A673 (cell line): ENCODE data around the gene NPY4R. TPM values are rescaled to one million over a fixed set of nuclear protein-coding genes. Genes with fewer than 3 reads are reported as not detected.
"Not testable (repeated sequence)": the region's sequence is repeated elsewhere in the genome, so short reads cannot be mapped to it uniquely, and the experiment has no call there.

ENCODE experiments used
- BruUV-seq: library from RNA; stranded (reverse); fragments of 400-500 nt; replicated peaks from 2 replicates; lab custom pipeline; 2021; lab: Mats Ljungman, UMichigan
- CTCF ChIA-PET: fragments of 300-600 bp; sonication (Branson Sonifier 250); formaldehyde crosslinking; loops from one replicate; lab custom pipeline; 2022; ENCODE audit warnings: antibody characterized with exemption; lab: Charles Lee
- POLR2A ChIA-PET: fragments of 300-600 bp; sonication (Branson Sonifier 250); formaldehyde crosslinking; loops from one replicate; lab custom pipeline; 2022; ENCODE audit warnings: antibody characterized with exemption; ENCODE audit not compliant: low non-redundant PET; lab: Charles Lee
- DNase-seq: peaks from one replicate; pipeline ENCODE4 v3.0.0-alpha.2; 2015; ENCODE audit warnings: low spot score
- H3K27ac ChIP-seq: fragments of 200-600 bp; sonication (generic); 2 replicates; pipeline ENCODE4 v1.5.1; 2016; ENCODE audit warnings: mixed run types, low read depth, mild to moderate bottlenecking, mixed read lengths, antibody characterized with exemption, low read length; ENCODE audit not compliant: poor library complexity, severe bottlenecking
- H3K27me3 ChIP-seq: fragments of 200-600 bp; sonication (generic); replicated peaks from 2 replicates; pipeline ENCODE4 v1.6.1; 2017; ENCODE audit warnings: mixed run types, low read depth, mild to moderate bottlenecking, mixed read lengths, antibody characterized with exemption, low read length; ENCODE audit not compliant: insufficient read depth, poor library complexity
- H3K36me3 ChIP-seq: fragments of 200-600 bp; sonication (generic); 2 replicates; pipeline ENCODE4 v1.6.1; 2016; ENCODE audit warnings: mixed run types, mild to moderate bottlenecking, mixed read lengths, antibody characterized with exemption, low read length; ENCODE audit not compliant: insufficient read depth, poor library complexity, severe bottlenecking
- H3K4me1 ChIP-seq: fragments of 200-600 bp; sonication (generic); 2 replicates; pipeline ENCODE4 v1.6.1; 2017; ENCODE audit warnings: mixed run types, mild to moderate bottlenecking, mixed read lengths, antibody characterized with exemption, low read length; ENCODE audit not compliant: insufficient read depth, poor library complexity, severe bottlenecking
- H3K4me3 ChIP-seq: fragments of 200-600 bp; sonication (generic); 2 replicates; pipeline ENCODE4 v1.5.1; 2016; ENCODE audit warnings: low read depth, mixed run types, mild to moderate bottlenecking, mixed read lengths, low read length; ENCODE audit not compliant: poor library complexity, severe bottlenecking
- H3K9me3 ChIP-seq: fragments of 200-600 bp; sonication (generic); 2 replicates; pipeline ENCODE4 v1.6.1; 2016; ENCODE audit warnings: mixed run types, low read depth, mild to moderate bottlenecking, mixed read lengths, antibody characterized with exemption, low read length; ENCODE audit not compliant: poor library complexity, severe bottlenecking
- intact Hi-C: fragments of 100-400 bp; cut with micrococcal nuclease; formaldehyde crosslinking; loops from one replicate; pipeline ENCODE4 v1.10.0; 2022; ENCODE audit not compliant: unreplicated experiment
- total RNA-seq: library from RNA; stranded (reverse); gene quantifications from 2 replicates; pipeline ENCODE4 v1.2.3, GENCODE V29; 2021

The NPY4R gene
- total RNA-seq, 1 experiment from 2014 or later: not detected

- CTCF ChIA-PET, H3K27me3 ChIP-seq, H3K9me3 ChIP-seq, H3K4me3 ChIP-seq, H3K27ac ChIP-seq, H3K36me3 ChIP-seq, H3K4me1 ChIP-seq, POLR2A ChIA-PET, DNase-seq, BruUV-seq, intact Hi-C loops: not testable (repeated sequence)
Observed at GRCh38 chr10:46512725-46513124, 47.0 kb upstream of the NPY4R start.

DNA sequence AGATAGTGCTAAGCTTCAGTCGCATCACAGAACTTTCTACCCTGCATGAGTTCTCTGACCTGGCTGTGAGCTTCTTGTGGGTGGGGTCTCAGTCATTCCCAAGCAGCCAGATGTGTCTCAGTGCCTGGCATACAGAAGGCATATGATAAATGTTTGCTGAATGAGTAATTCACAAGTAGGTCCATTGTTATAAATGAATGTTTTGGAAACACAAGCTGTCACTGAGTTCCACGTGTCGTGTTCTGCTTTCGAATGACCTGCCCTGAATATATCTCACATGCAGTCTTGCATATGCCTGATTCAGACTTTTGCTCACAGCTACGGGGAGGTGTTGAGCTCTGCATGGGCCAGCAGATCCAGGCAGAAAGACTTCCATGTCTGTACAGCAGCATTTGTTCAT lies 46.2 kb upstream of the NPY4R start:
- BruUV-seq, CTCF ChIA-PET, POLR2A ChIA-PET, H3K27ac ChIP-seq, H3K36me3 ChIP-seq, H3K4me1 ChIP-seq, H3K4me3 ChIP-seq, H3K27me3 ChIP-seq, H3K9me3 ChIP-seq, intact Hi-C loops, DNase-seq: not testable (repeated sequence)

DNA sequence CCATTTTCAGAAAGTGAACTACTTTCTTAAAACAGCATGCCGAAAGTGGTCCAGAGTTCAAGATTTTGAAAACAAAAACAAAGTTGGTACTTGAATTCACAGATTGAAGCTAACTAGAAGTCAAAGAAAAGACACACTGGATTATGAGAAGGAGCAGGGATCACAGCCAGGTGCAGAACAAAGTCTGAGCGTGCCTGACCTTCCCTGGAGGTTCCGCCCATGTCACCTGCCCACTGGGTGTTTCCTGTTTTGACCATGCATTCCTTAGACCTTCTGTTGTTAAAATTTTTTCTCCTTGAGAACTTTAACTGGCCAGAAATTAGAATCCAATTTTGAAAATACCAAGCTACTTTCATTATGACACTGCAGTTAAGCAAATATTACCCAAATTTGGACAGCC lies 34.2 kb upstream of the NPY4R start:
- POLR2A ChIA-PET, H3K27me3 ChIP-seq, BruUV-seq, CTCF ChIA-PET, H3K4me3 ChIP-seq, H3K4me1 ChIP-seq, H3K9me3 ChIP-seq, H3K27ac ChIP-seq, H3K36me3 ChIP-seq, intact Hi-C loops, DNase-seq: not testable (repeated sequence)

DNA sequence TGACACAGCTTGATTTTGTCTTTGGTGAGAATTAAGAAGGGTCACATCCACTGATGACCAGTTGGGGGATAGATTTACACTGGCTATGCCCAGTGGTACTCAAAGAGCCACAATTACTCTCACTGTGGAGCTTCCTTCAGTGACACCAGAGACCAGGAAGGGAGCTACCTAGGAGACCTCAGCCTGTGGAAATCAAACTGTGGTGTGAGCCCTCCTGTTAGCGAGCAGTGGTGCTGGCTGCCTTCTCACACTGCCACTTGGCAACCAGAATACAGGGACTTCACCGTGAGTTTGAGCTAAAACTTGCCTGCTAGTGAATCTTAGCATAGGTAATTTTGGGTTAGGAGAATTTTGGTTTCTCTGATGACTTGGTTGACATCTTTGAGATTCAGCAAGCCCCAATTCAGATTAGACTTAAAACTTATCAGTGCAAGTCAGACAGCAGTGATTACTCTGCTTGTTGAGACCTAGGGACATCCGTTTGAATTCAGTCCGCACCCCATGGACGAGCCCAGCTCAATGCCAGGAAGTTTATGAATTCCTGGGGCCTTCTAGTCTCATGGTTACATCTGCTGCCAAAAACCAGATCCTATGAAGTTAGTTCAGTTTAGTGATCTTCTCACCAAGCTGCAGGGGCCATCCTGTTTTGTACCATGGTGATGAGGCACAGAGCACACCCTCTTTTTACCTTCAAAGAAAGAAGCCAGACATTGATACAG lies 33.4 kb upstream of the NPY4R start:
- H3K27me3 ChIP-seq, intact Hi-C loops, H3K4me3 ChIP-seq, H3K4me1 ChIP-seq, H3K27ac ChIP-seq, H3K36me3 ChIP-seq, CTCF ChIA-PET, H3K9me3 ChIP-seq, DNase-seq, POLR2A ChIA-PET, BruUV-seq: not testable (repeated sequence)

DNA sequence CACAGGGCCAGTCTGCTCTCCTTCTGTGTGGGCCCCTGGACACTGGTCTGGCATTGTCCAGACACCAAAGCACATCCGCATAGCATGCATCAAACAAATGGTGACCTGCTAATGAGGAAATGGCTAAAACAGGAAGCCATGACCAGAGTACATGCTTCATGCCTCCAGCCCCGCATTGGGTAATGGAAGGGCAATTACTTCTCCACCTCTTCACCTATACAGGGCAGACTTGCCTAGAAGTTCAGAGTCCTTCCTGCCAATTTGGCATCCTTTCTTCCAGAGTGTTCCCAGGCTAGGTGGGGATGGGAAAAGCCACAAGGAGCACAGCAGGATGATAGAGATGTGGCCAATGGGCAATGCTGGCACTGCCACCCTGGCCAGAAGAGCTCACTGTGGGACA lies 32.1 kb upstream of the NPY4R start:
- intact Hi-C loops, H3K27ac ChIP-seq, H3K27me3 ChIP-seq, BruUV-seq, H3K4me3 ChIP-seq, H3K9me3 ChIP-seq, CTCF ChIA-PET, POLR2A ChIA-PET, DNase-seq, H3K4me1 ChIP-seq, H3K36me3 ChIP-seq: not testable (repeated sequence)

GRCh38 chr10:46497401-46497800 lies 31.6 kb upstream of the NPY4R start:
- intact Hi-C loops, H3K9me3 ChIP-seq, H3K27ac ChIP-seq, H3K27me3 ChIP-seq, H3K4me1 ChIP-seq, DNase-seq, H3K36me3 ChIP-seq, H3K4me3 ChIP-seq, POLR2A ChIA-PET, BruUV-seq, CTCF ChIA-PET: not testable (repeated sequence)

DNA sequence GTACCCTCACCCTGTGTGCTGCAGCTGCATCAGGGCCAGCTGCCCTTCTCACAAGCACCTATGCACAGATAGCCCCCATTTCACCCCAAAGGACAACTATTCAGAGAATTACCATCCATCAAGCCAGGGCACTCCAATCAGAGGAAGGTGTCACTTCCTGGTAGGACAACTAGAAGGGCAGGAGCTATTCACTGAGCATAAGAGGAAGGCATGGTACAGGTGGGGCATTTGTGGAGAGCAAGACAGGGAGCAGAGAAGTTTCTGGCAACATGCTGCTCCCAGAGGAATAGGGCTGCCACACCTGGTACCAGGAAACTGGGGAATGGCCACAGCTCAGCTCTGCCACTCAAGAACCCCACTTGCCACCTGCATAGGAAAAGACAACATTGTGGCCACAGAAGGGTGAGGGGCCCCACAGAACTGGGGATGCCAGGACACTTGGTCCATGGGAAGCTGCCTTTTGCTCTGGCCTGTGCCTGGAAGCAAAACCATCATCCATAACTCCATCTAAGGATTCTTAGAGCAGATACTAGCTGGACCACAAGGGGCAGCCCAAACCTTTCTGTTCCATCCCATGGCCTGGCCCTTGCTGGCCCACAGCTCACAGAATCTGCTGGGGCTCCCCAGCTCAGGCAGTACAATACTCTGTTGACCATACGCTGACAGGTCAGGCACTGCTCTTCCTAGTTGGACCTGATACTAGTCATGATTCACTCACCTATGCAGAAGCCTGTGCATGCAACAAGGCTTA lies 25.8 kb upstream of the NPY4R start:
- H3K27ac ChIP-seq, intact Hi-C loops, POLR2A ChIA-PET, CTCF ChIA-PET, H3K4me3 ChIP-seq, H3K36me3 ChIP-seq, H3K9me3 ChIP-seq, H3K4me1 ChIP-seq, BruUV-seq, DNase-seq, H3K27me3 ChIP-seq: not testable (repeated sequence)
